ENCODE measurements around the gene GGCX. TPM values are rescaled to one million over a fixed set of nuclear protein-coding genes. Genes with fewer than 3 reads are reported as not detected.

The GGCX gene
- total and polyA plus RNA-seq, 2 of the 13 experiments (the other 11 are each of a cell fraction or from before 2014, with no cell fraction given) = 72.5 to 103 TPM

DNA sequence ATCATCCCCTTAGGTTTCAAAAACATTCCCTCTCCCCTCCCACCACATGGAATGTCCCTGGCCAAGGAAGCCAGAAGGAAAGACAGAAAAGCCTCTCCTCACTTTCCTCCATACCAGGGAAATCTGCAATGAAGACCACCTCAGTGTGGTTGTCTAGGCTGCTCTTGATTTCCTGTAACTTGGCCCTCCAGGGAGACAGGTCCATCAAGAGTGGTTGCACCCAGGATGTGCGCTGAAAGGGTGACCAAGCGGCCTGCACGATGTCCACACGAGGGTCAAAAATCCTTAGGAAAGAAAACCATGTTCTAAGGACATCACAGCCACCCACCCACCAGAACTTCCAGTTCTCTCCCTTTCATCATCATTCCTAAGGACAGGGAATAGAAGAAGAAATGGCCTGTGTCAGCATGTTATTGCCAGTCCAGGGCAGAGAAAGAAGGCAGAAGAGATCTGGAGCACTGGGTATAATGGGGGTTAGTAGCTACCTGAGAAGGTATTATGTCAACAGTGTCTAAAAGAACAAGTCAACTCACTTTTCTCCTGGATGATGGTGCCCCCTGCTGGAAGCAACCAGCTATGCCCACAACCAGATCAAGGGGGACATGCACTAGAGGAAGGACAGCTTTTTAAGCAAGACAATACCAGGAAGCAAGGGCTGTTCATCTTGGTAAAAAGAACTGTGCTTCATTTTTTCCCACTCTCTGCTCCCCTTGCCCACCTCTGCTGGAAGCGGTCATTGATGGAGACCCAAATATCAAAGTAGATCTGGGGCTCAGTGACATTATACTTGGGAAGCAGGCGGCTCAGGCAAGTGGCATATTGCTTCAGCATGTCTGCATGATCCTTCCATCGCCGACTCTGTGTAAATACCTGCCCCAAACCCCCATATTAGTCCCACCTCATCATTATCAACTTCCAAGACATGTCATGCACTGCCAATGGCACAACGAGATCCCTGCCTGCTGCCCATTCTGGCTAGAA lies 9.3 kb downstream of the GGCX start (continued):
- TF ChIP-seq, protein P1, sequence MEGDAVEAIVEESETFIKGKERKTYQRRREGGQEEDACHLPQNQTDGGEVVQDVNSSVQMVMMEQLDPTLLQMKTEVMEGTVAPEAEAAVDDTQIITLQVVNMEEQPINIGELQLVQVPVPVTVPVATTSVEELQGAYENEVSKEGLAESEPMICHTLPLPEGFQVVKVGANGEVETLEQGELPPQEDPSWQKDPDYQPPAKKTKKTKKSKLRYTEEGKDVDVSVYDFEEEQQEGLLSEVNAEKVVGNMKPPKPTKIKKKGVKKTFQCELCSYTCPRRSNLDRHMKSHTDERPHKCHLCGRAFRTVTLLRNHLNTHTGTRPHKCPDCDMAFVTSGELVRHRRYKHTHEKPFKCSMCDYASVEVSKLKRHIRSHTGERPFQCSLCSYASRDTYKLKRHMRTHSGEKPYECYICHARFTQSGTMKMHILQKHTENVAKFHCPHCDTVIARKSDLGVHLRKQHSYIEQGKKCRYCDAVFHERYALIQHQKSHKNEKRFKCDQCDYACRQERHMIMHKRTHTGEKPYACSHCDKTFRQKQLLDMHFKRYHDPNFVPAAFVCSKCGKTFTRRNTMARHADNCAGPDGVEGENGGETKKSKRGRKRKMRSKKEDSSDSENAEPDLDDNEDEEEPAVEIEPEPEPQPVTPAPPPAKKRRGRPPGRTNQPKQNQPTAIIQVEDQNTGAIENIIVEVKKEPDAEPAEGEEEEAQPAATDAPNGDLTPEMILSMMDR (CRISPR knock-in tag; IDR thresholded peaks at IDR 0.05) = peak; percentile 96
- TF ChIP-seq HOXA5 (CRISPR knock-in tag; IDR thresholded peaks at IDR 0.05) (no peak), TBP (CRISPR knock-in tag; IDR thresholded peaks at IDR 0.05) (no peak), ZBTB38 (CRISPR knock-in tag; IDR thresholded peaks at IDR 0.05) (no peak), PCBP2 (optimal IDR thresholded peaks at IDR 0.05; ENCODE audit: low read depth, low read length, poor library complexity, severe bottlenecking) (no peak), POLR2AphosphoS5 (IDR thresholded peaks at IDR 0.05; ENCODE audit: low read depth, low read length) (no peak), ZSCAN31 (CRISPR knock-in tag; IDR thresholded peaks at IDR 0.05; ENCODE audit: low read depth) (no peak), IRF9 (CRISPR knock-in tag; IDR thresholded peaks at IDR 0.05; ENCODE audit: borderline replicate concordance) (0 out of 2 replicates have a peak, but pooled peaks have one; percentile 24), ZNF503 (CRISPR knock-in tag; IDR thresholded peaks at IDR 0.05) (no peak), KDM5A (IDR thresholded peaks at IDR 0.05; ENCODE audit: borderline replicate concordance, low read length) (no peak), ZNF788 (CRISPR knock-in tag; IDR thresholded peaks at IDR 0.05; ENCODE audit: borderline replicate concordance) (peak; percentile 66; the same call in 1 of the 2 replicates), GABPB1 (CRISPR knock-in tag; IDR thresholded peaks at IDR 0.05) (0 out of 2 replicates have a peak, but pooled peaks have one; percentile 25), NRL (CRISPR knock-in tag; IDR thresholded peaks at IDR 0.05; ENCODE audit: borderline replicate concordance) (no peak), JUNB (CRISPR knock-in tag; IDR thresholded peaks at IDR 0.05; ENCODE audit: borderline replicate concordance) (no peak), AKAP8 (CRISPR knock-in tag; IDR thresholded peaks at IDR 0.05) (0 out of 2 replicates have a peak, but pooled peaks have one; percentile 31), ZBED4 (CRISPR knock-in tag; IDR thresholded peaks at IDR 0.05; ENCODE audit: borderline replicate concordance) (peak; percentile 72; the same call in 1 of the 2 replicates), MEF2D (CRISPR knock-in tag; IDR thresholded peaks at IDR 0.05) (0 out of 2 replicates have a peak, but pooled peaks have one; percentile 17)
- TF ChIP-seq, protein P2, sequence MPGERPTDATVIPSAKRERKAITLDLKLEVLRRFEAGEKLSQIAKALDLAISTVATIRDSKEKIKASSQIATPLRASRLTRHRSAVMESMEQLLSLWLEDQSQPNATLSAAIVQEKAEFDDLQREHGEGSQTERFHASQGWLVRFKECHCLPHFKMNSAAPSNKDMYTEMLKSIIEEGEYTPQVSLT (CRISPR knock-in tag; IDR thresholded peaks at IDR 0.05; ENCODE audit: borderline replicate concordance, low read depth) = no peak

Data from HepG2 (cell line).